HEK293 (cell line): ENCODE data around the gene CABP1.

Source experiments
- CTCF ChIA-PET: fragments of 350-600 bp; formaldehyde crosslinking; extraction: SDS; loops from one replicate; lab custom pipeline; 2021; ENCODE audit warnings: antibody characterized with exemption; lab: Yijun Ruan, JAX
- POLR2A ChIA-PET: fragments of 300-600 bp; formaldehyde crosslinking; extraction: SDS; loops from one replicate; lab custom pipeline; 2020; ENCODE audit warnings: antibody characterized with exemption, inconsistent platforms; lab: Yijun Ruan, JAX
- H3K27ac ChIP-seq: fragments of 200-500 bp; sonication (Bioruptor generic); 2 replicates; pipeline ENCODE4 v1.5.1; 2014; ENCODE audit warnings: low read depth, low read length, control low read depth, inconsistent platforms; ENCODE audit errors: extremely low read depth
- H3K36me3 ChIP-seq, 2 experiments: fragments of 200-500 bp in 1 of 2; sonication (Bioruptor generic) in 1 of 2; 1 replicate in 1 of 2; 2 replicates in 1 of 2; pipeline ENCODE4 v1.5.1; 2014 to 2017; ENCODE audit warnings: inconsistent platforms in 2 of 2, low read length in 2 of 2; ENCODE audit not compliant: control insufficient read depth in 2 of 2, insufficient read depth in 1 of 2
- H3K4me1 ChIP-seq: fragments of 200-500 bp; sonication (Bioruptor generic); 2 replicates; pipeline ENCODE4 v1.5.1; 2014; ENCODE audit warnings: mild to moderate bottlenecking, low read length, inconsistent platforms; ENCODE audit not compliant: control insufficient read depth, insufficient read depth
- H3K4me3 ChIP-seq: 2 replicates; pipeline ENCODE4 v1.5.1; 2011; ENCODE audit warnings: low read depth, mild to moderate bottlenecking, control low read depth, low read length, moderate library complexity
- H3K9me3 ChIP-seq: fragments of 200-500 bp; sonication (Bioruptor generic); 2 replicates; pipeline ENCODE4 v1.5.1; 2014; ENCODE audit warnings: low read depth, low read length, inconsistent platforms; ENCODE audit not compliant: control insufficient read depth, insufficient read depth
- GFI1B ChIP-seq: fragments of 450-650 bp; formaldehyde crosslinking; IDR thresholded peaks from 2 replicates; pipeline ENCODE4 v1.5.1; 2016; ENCODE audit warnings: missing biosample characterization, missing genetic modification characterization
- GLI4 ChIP-seq: fragments of 450-650 bp; formaldehyde crosslinking; IDR thresholded peaks from 2 replicates; pipeline ENCODE4 v1.5.1; 2016; ENCODE audit warnings: missing biosample characterization, missing genetic modification characterization
- GLIS1 ChIP-seq: fragments of 450-650 bp; formaldehyde crosslinking; IDR thresholded peaks from 2 replicates; pipeline ENCODE4 v1.5.1; 2016; ENCODE audit warnings: missing biosample characterization, missing genetic modification characterization
- GLIS2 ChIP-seq: fragments of 450-650 bp; formaldehyde crosslinking; IDR thresholded peaks from 2 replicates; pipeline ENCODE4 v1.5.1; 2016; ENCODE audit warnings: missing biosample characterization, missing genetic modification characterization
- SP3 ChIP-seq: fragments of 450-650 bp; formaldehyde crosslinking; IDR thresholded peaks from 2 replicates; pipeline ENCODE4 v1.5.1; 2016; ENCODE audit warnings: missing biosample characterization, missing genetic modification characterization
- TRIM28 ChIP-seq: IDR thresholded peaks from 2 replicates; pipeline ENCODE4 v1.6.1; 2011; ENCODE audit warnings: low read length, control low read depth, borderline replicate concordance
- ZBTB17 ChIP-seq: fragments of 450-650 bp; formaldehyde crosslinking; IDR thresholded peaks from 2 replicates; pipeline ENCODE4 v1.5.1; 2016; ENCODE audit warnings: missing biosample characterization, missing genetic modification characterization
- ZBTB48 ChIP-seq: fragments of 450-650 bp; formaldehyde crosslinking; IDR thresholded peaks from 2 replicates; pipeline ENCODE4 v1.5.1; 2016; ENCODE audit warnings: missing biosample characterization, missing genetic modification characterization
- ZFHX2 ChIP-seq: fragments of 450-650 bp; formaldehyde crosslinking; conservative IDR thresholded peaks from 2 replicates; pipeline ENCODE4 v1.5.1; 2016; ENCODE audit warnings: missing biosample characterization, missing genetic modification characterization
- ZFP69B ChIP-seq: fragments of 450-650 bp; formaldehyde crosslinking; IDR thresholded peaks from 2 replicates; pipeline ENCODE4 v1.5.1; 2016; ENCODE audit warnings: missing biosample characterization, missing genetic modification characterization
- ZNF600 ChIP-seq: fragments of 450-650 bp; formaldehyde crosslinking; IDR thresholded peaks from 2 replicates; pipeline ENCODE4 v1.5.1; 2016; ENCODE audit warnings: missing biosample characterization, missing genetic modification characterization
- ZNF610 ChIP-seq: fragments of 450-650 bp; formaldehyde crosslinking; IDR thresholded peaks from 2 replicates; pipeline ENCODE4 v1.5.1; 2016; ENCODE audit warnings: missing biosample characterization, missing genetic modification characterization, borderline replicate concordance
- ZNF629 ChIP-seq: fragments of 450-650 bp; formaldehyde crosslinking; IDR thresholded peaks from 2 replicates; pipeline ENCODE4 v1.5.1; 2017; ENCODE audit warnings: missing biosample characterization, missing genetic modification characterization
- ZNF660 ChIP-seq: fragments of 450-650 bp; IDR thresholded peaks from 2 replicates; pipeline ENCODE4 v1.5.1; 2018; ENCODE audit warnings: missing biosample characterization, mild to moderate bottlenecking, missing genetic modification characterization
- ZNF768 ChIP-seq: fragments of 450-650 bp; formaldehyde crosslinking; IDR thresholded peaks from 2 replicates; pipeline ENCODE4 v1.5.1; 2018; ENCODE audit warnings: missing biosample characterization, mild to moderate bottlenecking, missing genetic modification characterization
- TF ChIP-seq, protein P1 (sequence below): fragments of 450-650 bp; formaldehyde crosslinking; IDR thresholded peaks from 2 replicates; pipeline ENCODE4 v1.5.1; 2016; ENCODE audit warnings: missing biosample characterization, missing genetic modification characterization
- TF ChIP-seq, protein P2 (sequence below): fragments of 450-650 bp; IDR thresholded peaks from 2 replicates; pipeline ENCODE4 v1.5.1; 2018; ENCODE audit warnings: missing biosample characterization, mild to moderate bottlenecking, missing genetic modification characterization
- TF ChIP-seq, protein P3 (sequence below): fragments of 450-650 bp; formaldehyde crosslinking; IDR thresholded peaks from 2 replicates; pipeline ENCODE4 v1.5.1; 2016; ENCODE audit warnings: missing biosample characterization, missing genetic modification characterization
- TF ChIP-seq, protein P4 (sequence below): fragments of 450-650 bp; formaldehyde crosslinking; IDR thresholded peaks from 2 replicates; pipeline ENCODE4 v1.5.1; 2016; ENCODE audit warnings: missing biosample characterization, missing genetic modification characterization, low read depth
- TF ChIP-seq, protein P5 (sequence below): fragments of 450-650 bp; formaldehyde crosslinking; IDR thresholded peaks from 2 replicates; pipeline ENCODE4 v1.5.1; 2016; ENCODE audit warnings: missing biosample characterization, missing genetic modification characterization, borderline replicate concordance

CABP1 gene

DNA sequence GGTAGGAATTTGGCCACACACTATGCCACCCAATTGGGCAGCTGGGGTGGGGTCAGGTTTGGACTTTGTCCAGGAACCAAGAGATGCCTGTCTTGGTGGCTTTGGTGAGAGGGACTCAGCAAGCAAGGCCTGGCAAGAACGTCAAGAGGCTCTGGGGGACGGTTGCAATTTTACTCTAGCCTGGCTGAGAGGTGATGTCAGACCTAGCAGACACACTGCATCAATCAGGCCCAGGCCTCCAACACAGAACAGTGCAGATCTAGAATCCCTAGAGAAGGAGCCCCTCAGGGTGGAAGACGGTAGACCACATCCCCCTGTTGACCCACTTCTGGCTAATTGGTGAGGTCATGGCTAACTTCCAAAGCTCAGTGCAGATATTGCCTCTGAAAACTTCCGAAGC is 68.2 kb downstream of the CABP1 start:
- ChIA-PET CTCF (interaction anchor here (0.6 to 6.2 kb wide), 4 partner anchors 61 to 263 kb away, joined by 5 to 42 read pairs (median 5); partner anchors contain the start of gene POP5), POLR2A (interaction anchor here (1.1 to 1.5 kb wide), 4 partner anchors 10 to 112 kb away, joined by 3 to 5 read pairs (median 4); no protein-coding TSS in a partner anchor)
- Histone ChIP-seq H3K4me1 (peaks cover 3% of the 10 kb centered on the region; the same call in 1 of the 2 replicates), H3K9me3 (no peaks in the 10 kb centered on the region), H3K27ac (no peak overlapping the region), H3K4me3 (no peak overlapping the region), H3K36me3 (peaks cover 6 to 22% of the 10 kb centered on the region in 2 experiments; a peak in 2 of 3 replicates)
- no peak for TF ChIP-seq ZNF610 (tag by site-specific recombination)
- TF ChIP-seq, protein P1, sequence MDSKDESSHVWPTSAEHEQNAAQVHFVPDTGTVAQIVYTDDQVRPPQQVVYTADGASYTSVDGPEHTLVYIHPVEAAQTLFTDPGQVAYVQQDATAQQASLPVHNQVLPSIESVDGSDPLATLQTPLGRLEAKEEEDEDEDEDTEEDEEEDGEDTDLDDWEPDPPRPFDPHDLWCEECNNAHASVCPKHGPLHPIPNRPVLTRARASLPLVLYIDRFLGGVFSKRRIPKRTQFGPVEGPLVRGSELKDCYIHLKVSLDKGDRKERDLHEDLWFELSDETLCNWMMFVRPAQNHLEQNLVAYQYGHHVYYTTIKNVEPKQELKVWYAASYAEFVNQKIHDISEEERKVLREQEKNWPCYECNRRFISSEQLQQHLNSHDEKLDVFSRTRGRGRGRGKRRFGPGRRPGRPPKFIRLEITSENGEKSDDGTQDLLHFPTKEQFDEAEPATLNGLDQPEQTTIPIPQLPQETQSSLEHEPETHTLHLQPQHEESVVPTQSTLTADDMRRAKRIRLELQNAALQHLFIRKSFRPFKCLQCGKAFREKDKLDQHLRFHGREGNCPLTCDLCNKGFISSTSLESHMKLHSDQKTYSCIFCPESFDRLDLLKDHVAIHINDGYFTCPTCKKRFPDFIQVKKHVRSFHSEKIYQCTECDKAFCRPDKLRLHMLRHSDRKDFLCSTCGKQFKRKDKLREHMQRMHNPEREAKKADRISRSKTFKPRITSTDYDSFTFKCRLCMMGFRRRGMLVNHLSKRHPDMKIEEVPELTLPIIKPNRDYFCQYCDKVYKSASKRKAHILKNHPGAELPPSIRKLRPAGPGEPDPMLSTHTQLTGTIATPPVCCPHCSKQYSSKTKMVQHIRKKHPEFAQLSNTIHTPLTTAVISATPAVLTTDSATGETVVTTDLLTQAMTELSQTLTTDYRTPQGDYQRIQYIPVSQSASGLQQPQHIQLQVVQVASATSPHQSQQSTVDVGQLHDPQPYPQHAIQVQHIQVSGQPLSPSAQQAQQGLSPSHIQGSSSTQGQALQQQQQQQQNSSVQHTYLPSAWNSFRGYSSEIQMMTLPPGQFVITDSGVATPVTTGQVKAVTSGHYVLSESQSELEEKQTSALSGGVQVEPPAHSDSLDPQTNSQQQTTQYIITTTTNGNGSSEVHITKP (tag by site-specific recombination), result peak; percentile 5; the same call in 1 of the 2 replicates
- TF ChIP-seq, protein P2, sequence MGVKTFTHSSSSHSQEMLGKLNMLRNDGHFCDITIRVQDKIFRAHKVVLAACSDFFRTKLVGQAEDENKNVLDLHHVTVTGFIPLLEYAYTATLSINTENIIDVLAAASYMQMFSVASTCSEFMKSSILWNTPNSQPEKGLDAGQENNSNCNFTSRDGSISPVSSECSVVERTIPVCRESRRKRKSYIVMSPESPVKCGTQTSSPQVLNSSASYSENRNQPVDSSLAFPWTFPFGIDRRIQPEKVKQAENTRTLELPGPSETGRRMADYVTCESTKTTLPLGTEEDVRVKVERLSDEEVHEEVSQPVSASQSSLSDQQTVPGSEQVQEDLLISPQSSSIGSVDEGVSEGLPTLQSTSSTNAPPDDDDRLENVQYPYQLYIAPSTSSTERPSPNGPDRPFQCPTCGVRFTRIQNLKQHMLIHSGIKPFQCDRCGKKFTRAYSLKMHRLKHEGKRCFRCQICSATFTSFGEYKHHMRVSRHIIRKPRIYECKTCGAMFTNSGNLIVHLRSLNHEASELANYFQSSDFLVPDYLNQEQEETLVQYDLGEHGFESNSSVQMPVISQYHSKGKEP (tag by site-specific recombination), result peak; percentile 40; the same call in 1 of the 2 replicates
- peak; percentile 82 for TF ChIP-seq ZBTB17 (tag by site-specific recombination)
- TF ChIP-seq, protein P3, sequence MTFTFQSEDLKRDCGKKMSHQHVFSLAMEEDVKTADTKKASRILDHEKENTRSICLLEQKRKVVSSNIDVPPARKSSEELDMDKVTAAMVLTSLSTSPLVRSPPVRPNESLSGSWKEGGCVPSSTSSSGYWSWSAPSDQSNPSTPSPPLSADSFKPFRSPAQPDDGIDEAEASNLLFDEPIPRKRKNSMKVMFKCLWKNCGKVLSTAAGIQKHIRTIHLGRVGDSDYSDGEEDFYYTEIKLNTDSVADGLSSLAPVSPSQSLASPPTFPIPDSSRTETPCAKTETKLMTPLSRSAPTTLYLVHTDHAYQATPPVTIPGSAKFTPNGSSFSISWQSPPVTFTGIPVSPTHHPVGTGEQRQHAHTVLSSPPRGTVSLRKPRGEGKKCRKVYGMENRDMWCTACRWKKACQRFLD, result no peak
- peak; percentile 88 for TF ChIP-seq ZBTB48
- TF ChIP-seq ZNF629, result peak; percentile 27; the same call in 1 of the 2 replicates
- TF ChIP-seq, protein P4, sequence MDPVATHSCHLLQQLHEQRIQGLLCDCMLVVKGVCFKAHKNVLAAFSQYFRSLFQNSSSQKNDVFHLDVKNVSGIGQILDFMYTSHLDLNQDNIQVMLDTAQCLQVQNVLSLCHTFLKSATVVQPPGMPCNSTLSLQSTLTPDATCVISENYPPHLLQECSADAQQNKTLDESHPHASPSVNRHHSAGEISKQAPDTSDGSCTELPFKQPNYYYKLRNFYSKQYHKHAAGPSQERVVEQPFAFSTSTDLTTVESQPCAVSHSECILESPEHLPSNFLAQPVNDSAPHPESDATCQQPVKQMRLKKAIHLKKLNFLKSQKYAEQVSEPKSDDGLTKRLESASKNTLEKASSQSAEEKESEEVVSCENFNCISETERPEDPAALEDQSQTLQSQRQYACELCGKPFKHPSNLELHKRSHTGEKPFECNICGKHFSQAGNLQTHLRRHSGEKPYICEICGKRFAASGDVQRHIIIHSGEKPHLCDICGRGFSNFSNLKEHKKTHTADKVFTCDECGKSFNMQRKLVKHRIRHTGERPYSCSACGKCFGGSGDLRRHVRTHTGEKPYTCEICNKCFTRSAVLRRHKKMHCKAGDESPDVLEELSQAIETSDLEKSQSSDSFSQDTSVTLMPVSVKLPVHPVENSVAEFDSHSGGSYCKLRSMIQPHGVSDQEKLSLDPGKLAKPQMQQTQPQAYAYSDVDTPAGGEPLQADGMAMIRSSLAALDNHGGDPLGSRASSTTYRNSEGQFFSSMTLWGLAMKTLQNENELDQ (tag by site-specific recombination), result no peak
- TF ChIP-seq GLIS1 (tag by site-specific recombination), result peak; percentile 51
- peak; percentile 80 for TF ChIP-seq ZNF600 (tag by site-specific recombination)

DNA sequence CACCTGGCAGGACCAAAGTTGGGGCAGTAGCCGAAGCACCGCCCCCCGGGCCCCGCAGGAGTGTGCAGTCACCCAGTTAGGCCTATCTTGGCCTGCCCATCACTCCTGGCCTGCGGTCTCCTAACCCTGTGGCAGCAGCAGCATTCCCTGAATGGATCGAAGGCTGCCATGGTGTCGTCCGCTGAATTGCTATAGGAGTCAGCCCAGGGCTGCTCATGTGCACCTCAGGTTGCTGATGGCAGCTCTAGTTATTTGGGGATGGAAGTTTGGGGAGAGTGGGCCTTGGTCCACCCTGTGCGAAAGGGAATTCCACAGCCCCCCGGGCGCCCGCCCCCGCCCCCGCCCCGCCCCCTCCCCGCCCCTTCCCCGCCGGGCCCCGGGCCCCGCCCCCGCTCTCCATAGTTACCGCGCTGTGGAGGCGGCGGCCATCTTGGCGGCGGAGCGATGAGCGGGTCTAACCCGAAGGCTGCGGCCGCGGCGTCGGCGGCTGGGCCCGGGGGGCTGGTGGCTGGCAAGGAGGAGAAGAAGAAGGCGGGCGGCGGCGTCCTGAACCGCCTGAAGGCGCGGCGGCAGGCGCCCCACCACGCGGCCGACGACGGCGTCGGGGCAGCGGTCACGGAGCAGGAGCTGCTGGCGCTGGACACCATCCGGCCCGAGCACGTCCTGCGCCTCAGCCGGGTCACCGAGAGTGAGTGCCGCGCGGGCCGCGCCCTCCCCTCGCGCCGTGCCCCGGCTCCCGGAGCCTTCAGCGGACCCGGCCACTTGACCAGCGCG is 69.8 kb downstream of the CABP1 start, which contains the start of gene UNC119B:
Gene UNC119B (plus strand): TSS at position 428 of the 774 bp plus-strand sequence. CDS start 17 bp downstream, at position 445.
- Histone ChIP-seq H3K9me3 (no peaks in the 10 kb centered on the region), H3K36me3 (peaks cover 9 to 31% of the 10 kb centered on the region in 2 experiments; a peak in 2 of 3 replicates), H3K4me3 (peak within 1 kb of the TSS; percentile 77), H3K27ac (peak within 1 kb of the TSS; percentile 91), H3K4me1 (peaks cover 3% of the 10 kb centered on the region; the same call in 1 of the 2 replicates)
- POLR2A ChIA-PET, result interaction anchor here (1.1 to 2.2 kb wide), 5 partner anchors 12 to 129 kb away, joined by 3 to 9 read pairs (median 4); partner anchors contain the start of gene POP5
- CTCF ChIA-PET, result interaction anchor here (0.6 to 6.2 kb wide), 5 partner anchors 62 to 983 kb away, joined by 4 to 42 read pairs (median 5); partner anchors contain the start of gene POP5
- TF ChIP-seq GLIS2 (tag by site-specific recombination) (peak; percentile 27; the same call in 1 of the 2 replicates), TRIM28 (no peak), ZFHX2 (tag by site-specific recombination) (peak; percentile 47; the same call in 1 of the 2 replicates), GFI1B (tag by site-specific recombination) (no peak), SP3 (tag by site-specific recombination) (peak; percentile 79), ZNF660 (tag by site-specific recombination) (0 out of 2 replicates have a peak, but pooled peaks have one; percentile 46), GLI4 (tag by site-specific recombination) (no peak), ZNF768 (peak; percentile 21; the same call in 1 of the 2 replicates), ZFP69B (tag by site-specific recombination) (no peak)
- TF ChIP-seq, protein P5, sequence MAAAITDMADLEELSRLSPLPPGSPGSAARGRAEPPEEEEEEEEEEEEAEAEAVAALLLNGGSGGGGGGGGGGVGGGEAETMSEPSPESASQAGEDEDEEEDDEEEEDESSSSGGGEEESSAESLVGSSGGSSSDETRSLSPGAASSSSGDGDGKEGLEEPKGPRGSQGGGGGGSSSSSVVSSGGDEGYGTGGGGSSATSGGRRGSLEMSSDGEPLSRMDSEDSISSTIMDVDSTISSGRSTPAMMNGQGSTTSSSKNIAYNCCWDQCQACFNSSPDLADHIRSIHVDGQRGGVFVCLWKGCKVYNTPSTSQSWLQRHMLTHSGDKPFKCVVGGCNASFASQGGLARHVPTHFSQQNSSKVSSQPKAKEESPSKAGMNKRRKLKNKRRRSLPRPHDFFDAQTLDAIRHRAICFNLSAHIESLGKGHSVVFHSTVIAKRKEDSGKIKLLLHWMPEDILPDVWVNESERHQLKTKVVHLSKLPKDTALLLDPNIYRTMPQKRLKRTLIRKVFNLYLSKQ, result no peak
